CD4-positive, alpha-beta T cell (primary cell): ENCODE measurements around the gene PDE4B. TPM values are rescaled to one million over a fixed set of nuclear protein-coding genes. Genes with fewer than 3 reads are reported as not detected.
A peak's percentile ranks its signal among the peaks of the same experiment; 100 is the strongest.

Source experiments
- ATAC-seq: fragments of 200-7000 bp; cut with Tn5 transposase; one replicate; pipeline ENCODE4 v1.10.0; 2022; ENCODE audit warnings: mild to moderate bottlenecking; ENCODE audit not compliant: poor library complexity
- CTCF ChIA-PET: fragments of 350-600 bp; sonication (Branson Sonifier 250); formaldehyde crosslinking; loops from one replicate; lab custom pipeline; 2021; ENCODE audit warnings: antibody characterized with exemption, inconsistent platforms; lab: Charles Lee
- POLR2A ChIA-PET: fragments of 350-600 bp; sonication (Branson Sonifier 250); formaldehyde crosslinking; loops from one replicate; lab custom pipeline; 2021; ENCODE audit warnings: antibody characterized with exemption, inconsistent platforms; lab: Charles Lee
- DNase-seq, 14 experiments: peaks; one replicate each; pipeline ENCODE4 v3.0.0-alpha.2; 2013 to 2020; ENCODE audit warnings: mixed read lengths in 2 of 14
- H3K27ac ChIP-seq, 2 donors: one replicate each; pipeline versions ENCODE4 v1.5.1 to v1.7.0; 2013; ENCODE audit warnings: low read length in 2 of 2, low read depth in 1 of 2, mild to moderate bottlenecking in 1 of 2
- H3K27me3 ChIP-seq, 2 experiments: 1 replicate in 1 of 2; 2 replicates in 1 of 2; pipeline versions ENCODE4 v1.6.1 to v1.7.0; 2013; ENCODE audit warnings: low read length in 2 of 2, control low read depth in 1 of 2, mild to moderate bottlenecking in 1 of 2, moderate library complexity in 1 of 2; ENCODE audit not compliant: insufficient read depth in 2 of 2, control insufficient read depth in 1 of 2
- H3K36me3 ChIP-seq: one replicate; pipeline ENCODE4 v1.6.1; 2013; ENCODE audit warnings: low read length, control low read depth; ENCODE audit not compliant: insufficient read depth
- H3K4me1 ChIP-seq: one replicate; pipeline ENCODE4 v1.6.1; 2013; ENCODE audit warnings: low read length, control low read depth; ENCODE audit not compliant: insufficient read depth
- H3K4me3 ChIP-seq: one replicate; pipeline ENCODE4 v1.5.1; 2013; ENCODE audit warnings: mild to moderate bottlenecking, low read length, moderate library complexity
- H3K9me3 ChIP-seq, 2 experiments: 1 replicate in 1 of 2; 2 replicates in 1 of 2; pipeline versions ENCODE4 v1.6.1 to v1.7.0; 2013; ENCODE audit warnings: low read length in 2 of 2, mild to moderate bottlenecking in 2 of 2, control low read depth in 1 of 2, moderate library complexity in 1 of 2; ENCODE audit not compliant: control insufficient read depth in 1 of 2, insufficient read depth in 1 of 2
- H3K27ac Mint-ChIP-seq: one replicate; pipeline ENCODE4 v1.8.0; 2020; ENCODE audit warnings: mixed read lengths
- H3K27me3 Mint-ChIP-seq: one replicate; pipeline ENCODE4 v1.8.0; 2021; ENCODE audit warnings: mixed read lengths
- H3K36me3 Mint-ChIP-seq: one replicate; pipeline ENCODE4 v1.8.0; 2021; ENCODE audit warnings: low read depth, mixed read lengths
- H3K4me1 Mint-ChIP-seq: one replicate; pipeline ENCODE4 v1.8.0; 2021; ENCODE audit warnings: low read depth, mixed read lengths
- H3K4me3 Mint-ChIP-seq: one replicate; pipeline ENCODE4 v1.8.0; 2020; ENCODE audit warnings: mild to moderate bottlenecking, mixed read lengths
- H3K9me3 Mint-ChIP-seq: one replicate; pipeline ENCODE4 v1.8.0; 2020; ENCODE audit warnings: mixed read lengths
- CTCF ChIP-seq: fragments of 200-600 bp; IDR thresholded peaks from one replicate; pipeline ENCODE4 v1.8.0; 2022; ENCODE audit warnings: antibody characterized with exemption, mild to moderate bottlenecking
- intact Hi-C, 2 experiments: fragments of 100-400 bp; cut with DNase I in 1 of 2; cut with micrococcal nuclease in 1 of 2; formaldehyde crosslinking; loops; one replicate each; pipeline versions ENCODE4 v1.15.1 to v1.9.0; 2023 to 2025; cut with DNase I, micrococcal nuclease
- total RNA-seq, 174 experiments: library from RNA in 2 of 174; stranded (reverse) in 2 of 174; gene quantifications; one replicate each; pipeline ENCODE4 v1.2.3 and lab custom pipeline; 2021 to 2026

Gene PDE4B
- total RNA-seq, 2 experiments from 2014 or later = 155 to 159 TPM

GRCh38 chr1:66276218-66276617, 483.5 kb downstream of the PDE4B start:
- H3K4me1 Mint-ChIP-seq = peaks cover 91% of the 10 kb centered on the region

GRCh38 chr1:66278260-66279021, 485.7 kb downstream of the PDE4B start:
- H3K4me1 ChIP-seq = peaks cover 66% of the 10 kb centered on the region

More at GRCh38 chr1:66276218-66276617, 483.5 kb downstream of the PDE4B start:
- DNase-seq (peak in 3 of 14 experiments; percentile 54 to 80 (median 64)), ATAC-seq (peak; percentile 51)
- peak overlapping the region; percentile 78 for H3K27ac Mint-ChIP-seq
- Histone ChIP-seq H3K36me3 (no peaks in the 10 kb centered on the region), H3K27ac (peak overlapping the region; percentile 44 to 47), H3K27me3 (no peaks in the 10 kb centered on the region), H3K4me1 (peaks cover 70% of the 10 kb centered on the region), H3K4me3 (peak overlapping the region; percentile 17), H3K9me3 (no peaks in the 10 kb centered on the region)
- ChIA-PET POLR2A (interaction anchor here (1.1 to 2.9 kb wide), 11 partner anchors 10 to 170 kb away, joined by 3 to 33 read pairs (median 6); no protein-coding TSS in a partner anchor), CTCF (interaction anchor here (1.0 to 2.2 kb wide), 3 partner anchors 34 to 170 kb away, joined by 3 to 13 read pairs (median 5); no protein-coding TSS in a partner anchor)
- H3K27me3 Mint-ChIP-seq = no peaks in the 10 kb centered on the region
- intact Hi-C loops = no loop called here
- peak overlapping the region; percentile 81 for H3K4me3 Mint-ChIP-seq
- no peaks in the 10 kb centered on the region for H3K36me3 Mint-ChIP-seq
- no peaks in the 10 kb centered on the region for H3K9me3 Mint-ChIP-seq
- no peak for TF ChIP-seq CTCF

More at GRCh38 chr1:66278260-66279021, 485.7 kb downstream of the PDE4B start:
- no peaks in the 10 kb centered on the region for H3K27me3 ChIP-seq
- TF ChIP-seq CTCF = no peak
- Mint-ChIP-seq H3K27me3 (no peaks in the 10 kb centered on the region), H3K4me1 (peaks cover 93% of the 10 kb centered on the region), H3K4me3 (peak overlapping the region; percentile 17), H3K9me3 (no peaks in the 10 kb centered on the region), H3K36me3 (no peaks in the 10 kb centered on the region), H3K27ac (peak overlapping the region; percentile 88)
- peak overlapping the region in 1 of 2 donors; percentile 6 for H3K27ac ChIP-seq
- ATAC-seq (no peak), DNase-seq (no peak)
- intact Hi-C loops = no loop called here
- no peaks in the 10 kb centered on the region for H3K9me3 ChIP-seq
- no peak overlapping the region for H3K4me3 ChIP-seq
- POLR2A ChIA-PET = interaction anchor here (0.7 to 1.9 kb wide), 4 partner anchors 11 to 98 kb away, joined by 3 to 9 read pairs (median 4); no protein-coding TSS in a partner anchor
- no peaks in the 10 kb centered on the region for H3K36me3 ChIP-seq
- CTCF ChIA-PET = interaction anchor here (1.0 to 2.7 kb wide), 2 partner anchors 23 to 168 kb away, joined by 3 to 11 read pairs; no protein-coding TSS in a partner anchor
